OCI-LY3 (cell line): ENCODE data around the gene FREY1.

Experiments used
- EZH2phosphoT487 ChIP-seq: fragments of 200-600 bp; shearing (Covaris generic); IDR thresholded peaks from 2 replicates; pipeline ENCODE4 v1.6.1; 2018; ENCODE audit warnings: antibody characterized with exemption, mixed run types, low read depth
- TF ChIP-seq, protein P1 (sequence below): fragments of 200-600, 300-600 bp; sonication (generic); IDR thresholded peaks from 2 replicates; pipeline ENCODE4 v1.5.1; 2014; ENCODE audit warnings: antibody characterized with exemption, low read length, low read depth

DNA sequence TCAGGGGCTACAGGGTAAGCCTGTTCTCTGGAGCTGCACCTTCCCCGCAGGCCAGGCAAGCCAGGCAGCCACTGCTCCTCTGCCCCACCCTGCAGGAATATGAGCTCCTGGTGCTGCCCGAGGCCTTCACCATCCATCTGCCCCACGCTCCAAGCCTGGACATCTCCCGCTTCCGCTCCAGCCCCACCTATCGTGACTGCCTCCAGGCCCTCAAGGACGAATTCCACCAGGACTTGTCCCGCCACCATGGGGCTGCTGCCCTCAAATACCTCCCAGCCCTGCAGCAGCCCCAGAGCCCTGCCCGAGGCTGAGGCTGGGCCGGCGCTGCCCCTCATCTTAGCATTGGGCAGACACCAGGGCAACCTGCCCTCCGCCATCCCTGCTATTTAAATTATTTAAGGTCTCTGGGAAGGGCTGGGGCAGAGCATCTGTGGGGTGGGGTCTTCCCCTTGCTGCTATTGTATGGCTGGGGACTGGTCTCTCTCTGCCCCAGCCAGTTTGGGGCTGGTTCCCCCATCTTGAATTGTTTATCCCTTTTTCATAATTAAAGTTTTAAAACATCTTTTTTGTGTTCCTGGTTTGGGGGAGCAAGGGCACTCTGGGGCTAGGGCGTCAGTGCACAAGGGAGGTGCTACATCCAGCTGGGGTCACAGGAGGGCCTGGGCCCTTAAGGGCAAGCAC lies 21.6 kb upstream of the FREY1 start:
- TF ChIP-seq, protein P1, sequence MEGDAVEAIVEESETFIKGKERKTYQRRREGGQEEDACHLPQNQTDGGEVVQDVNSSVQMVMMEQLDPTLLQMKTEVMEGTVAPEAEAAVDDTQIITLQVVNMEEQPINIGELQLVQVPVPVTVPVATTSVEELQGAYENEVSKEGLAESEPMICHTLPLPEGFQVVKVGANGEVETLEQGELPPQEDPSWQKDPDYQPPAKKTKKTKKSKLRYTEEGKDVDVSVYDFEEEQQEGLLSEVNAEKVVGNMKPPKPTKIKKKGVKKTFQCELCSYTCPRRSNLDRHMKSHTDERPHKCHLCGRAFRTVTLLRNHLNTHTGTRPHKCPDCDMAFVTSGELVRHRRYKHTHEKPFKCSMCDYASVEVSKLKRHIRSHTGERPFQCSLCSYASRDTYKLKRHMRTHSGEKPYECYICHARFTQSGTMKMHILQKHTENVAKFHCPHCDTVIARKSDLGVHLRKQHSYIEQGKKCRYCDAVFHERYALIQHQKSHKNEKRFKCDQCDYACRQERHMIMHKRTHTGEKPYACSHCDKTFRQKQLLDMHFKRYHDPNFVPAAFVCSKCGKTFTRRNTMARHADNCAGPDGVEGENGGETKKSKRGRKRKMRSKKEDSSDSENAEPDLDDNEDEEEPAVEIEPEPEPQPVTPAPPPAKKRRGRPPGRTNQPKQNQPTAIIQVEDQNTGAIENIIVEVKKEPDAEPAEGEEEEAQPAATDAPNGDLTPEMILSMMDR, result no peak
- no peak for TF ChIP-seq EZH2phosphoT487
